HEK293T (cell line): ENCODE results near the gene FABP3.

Source experiments
- CTCF ChIA-PET: fragments of 350-600 bp; formaldehyde crosslinking; extraction: SDS; loops from one replicate; lab custom pipeline; 2021; ENCODE audit warnings: antibody characterized with exemption, inconsistent platforms; lab: Yijun Ruan, JAX
- POLR2A ChIA-PET: fragments of 350-600 bp; formaldehyde crosslinking; extraction: SDS; loops from one replicate; lab custom pipeline; 2020; ENCODE audit warnings: antibody characterized with exemption, inconsistent platforms; lab: Yijun Ruan, JAX
- DNase-seq: peaks from one replicate; pipeline ENCODE4 v3.0.0; 2012; ENCODE audit warnings: mixed read lengths; ENCODE audit errors: extremely low spot score
- ARNT ChIP-seq: fragments of 450-650 bp; IDR thresholded peaks from 2 replicates; pipeline ENCODE4 v1.6.1; 2017; ENCODE audit warnings: mild to moderate bottlenecking
- BHLHE40 ChIP-seq: fragments of 450-650 bp; IDR thresholded peaks from 2 replicates; pipeline ENCODE4 v1.6.1; 2016; ENCODE audit warnings: mild to moderate bottlenecking, moderate library complexity, borderline replicate concordance
- CTBP1 ChIP-seq: fragments of 450-650 bp; IDR thresholded peaks from 2 replicates; pipeline ENCODE4 v1.6.1; 2016; ENCODE audit warnings: borderline replicate concordance
- ELF4 ChIP-seq: fragments of 450-650 bp; IDR thresholded peaks from 2 replicates; pipeline ENCODE4 v1.6.1; 2017; ENCODE audit warnings: antibody characterized with exemption
- FOXA1 ChIP-seq: fragments of 450-650 bp; IDR thresholded peaks from 2 replicates; pipeline ENCODE4 v1.6.1; 2016; ENCODE audit warnings: mild to moderate bottlenecking
- FOXK2 ChIP-seq: fragments of 450-650 bp; IDR thresholded peaks from 2 replicates; pipeline ENCODE4 v1.6.1; 2016; ENCODE audit warnings: mild to moderate bottlenecking
- FOXM1 ChIP-seq: fragments of 450-650 bp; IDR thresholded peaks from 2 replicates; pipeline ENCODE4 v1.6.1; 2017; ENCODE audit warnings: mild to moderate bottlenecking, borderline replicate concordance
- HDGF ChIP-seq: fragments of 450-650 bp; IDR thresholded peaks from 2 replicates; pipeline ENCODE4 v1.6.1; 2017; ENCODE audit warnings: antibody characterized with exemption, borderline replicate concordance
- L3MBTL2 ChIP-seq: fragments of 450-650 bp; conservative IDR thresholded peaks from 2 replicates; pipeline ENCODE4 v1.6.1; 2016; ENCODE audit warnings: mild to moderate bottlenecking
- LEF1 ChIP-seq: fragments of 450-650 bp; IDR thresholded peaks from 2 replicates; pipeline ENCODE4 v1.6.1; 2017; ENCODE audit warnings: mild to moderate bottlenecking, borderline replicate concordance
- NFRKB ChIP-seq: fragments of 450-650 bp; IDR thresholded peaks from 2 replicates; pipeline ENCODE4 v1.6.1; 2016; ENCODE audit warnings: mild to moderate bottlenecking, moderate library complexity
- SP1 ChIP-seq: fragments of 450-650 bp; IDR thresholded peaks from 2 replicates; pipeline ENCODE4 v1.6.1; 2017
- SUZ12 ChIP-seq: fragments of 450-650 bp; IDR thresholded peaks from 2 replicates; pipeline ENCODE4 v1.6.1; 2016; ENCODE audit warnings: mild to moderate bottlenecking
- TARDBP ChIP-seq: fragments of 450-650 bp; IDR thresholded peaks from 2 replicates; pipeline ENCODE4 v1.6.1; 2016
- ZNF384 ChIP-seq: fragments of 450-650 bp; IDR thresholded peaks from 2 replicates; pipeline ENCODE4 v1.6.1; 2016
- TF ChIP-seq, protein P1 (sequence below): fragments of 450-650 bp; IDR thresholded peaks from 2 replicates; pipeline ENCODE4 v1.6.1; 2016

FABP3 gene

DNA sequence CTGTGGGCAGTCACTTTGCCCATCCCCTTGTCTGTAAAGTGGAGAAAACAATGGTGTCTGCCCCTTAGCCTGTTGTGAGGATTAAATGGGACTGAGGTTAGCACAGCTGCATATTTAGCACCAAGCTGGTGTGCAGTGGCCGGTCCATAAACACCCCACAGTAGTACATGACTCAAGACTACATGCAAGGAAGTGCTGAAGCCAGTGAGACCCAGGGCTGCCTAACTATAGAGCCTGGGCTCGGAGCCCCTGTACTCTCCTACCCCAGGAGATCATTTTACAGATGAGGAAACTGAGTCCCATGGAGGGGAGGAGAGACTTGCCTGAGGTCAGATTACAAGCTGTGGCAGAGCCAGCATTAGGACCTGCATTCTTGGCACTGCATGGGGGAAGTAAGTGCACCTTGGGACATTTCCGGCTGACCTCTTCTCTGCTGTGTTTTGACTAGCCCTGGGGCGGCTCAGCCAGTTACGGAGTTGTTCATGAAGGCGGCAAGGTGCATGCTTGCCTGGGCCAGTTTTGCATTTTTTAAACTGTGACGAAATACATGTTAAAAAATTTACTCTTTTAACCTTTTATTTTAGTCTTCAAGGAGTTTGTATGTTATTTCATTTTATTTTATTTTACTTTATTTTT is 43.3 kb upstream of the FABP3 start:
- ChIA-PET CTCF (no interaction called here), POLR2A (no interaction called here)
- TF ChIP-seq FOXA1 (no peak), L3MBTL2 (no peak), BHLHE40 (no peak), FOXM1 (no peak), HDGF (no peak), LEF1 (no peak), NFRKB (no peak), SUZ12 (no peak), SP1 (no peak), FOXK2 (no peak), CTBP1 (no peak), ELF4 (no peak), ZNF384 (no peak), TARDBP (no peak), ARNT (no peak)
- TF ChIP-seq, protein P1, sequence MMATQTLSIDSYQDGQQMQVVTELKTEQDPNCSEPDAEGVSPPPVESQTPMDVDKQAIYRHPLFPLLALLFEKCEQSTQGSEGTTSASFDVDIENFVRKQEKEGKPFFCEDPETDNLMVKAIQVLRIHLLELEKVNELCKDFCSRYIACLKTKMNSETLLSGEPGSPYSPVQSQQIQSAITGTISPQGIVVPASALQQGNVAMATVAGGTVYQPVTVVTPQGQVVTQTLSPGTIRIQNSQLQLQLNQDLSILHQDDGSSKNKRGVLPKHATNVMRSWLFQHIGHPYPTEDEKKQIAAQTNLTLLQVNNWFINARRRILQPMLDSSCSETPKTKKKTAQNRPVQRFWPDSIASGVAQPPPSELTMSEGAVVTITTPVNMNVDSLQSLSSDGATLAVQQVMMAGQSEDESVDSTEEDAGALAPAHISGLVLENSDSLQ: no peak
- DNase-seq: no peak

DNA sequence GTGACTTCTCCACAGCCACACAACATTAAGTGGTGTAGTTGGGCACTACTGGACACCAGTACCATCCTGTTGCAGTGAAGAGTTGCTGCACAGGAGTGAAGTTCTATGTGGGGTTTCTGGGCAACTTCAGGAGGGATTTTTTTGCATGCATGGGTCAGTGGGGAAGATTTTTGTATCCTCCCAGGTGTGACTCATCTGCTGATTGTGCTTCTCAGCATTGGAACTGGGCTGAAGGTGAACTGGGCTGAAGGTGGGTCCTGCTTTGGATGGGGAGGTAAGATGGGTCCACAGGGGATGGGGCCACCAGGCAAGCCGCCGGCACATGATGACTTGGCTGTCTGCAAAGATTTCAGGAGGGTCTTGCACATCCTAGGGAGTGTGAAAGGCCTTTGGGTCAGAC is 42.8 kb upstream of the FABP3 start:
- CTCF ChIA-PET: no interaction called here

DNA sequence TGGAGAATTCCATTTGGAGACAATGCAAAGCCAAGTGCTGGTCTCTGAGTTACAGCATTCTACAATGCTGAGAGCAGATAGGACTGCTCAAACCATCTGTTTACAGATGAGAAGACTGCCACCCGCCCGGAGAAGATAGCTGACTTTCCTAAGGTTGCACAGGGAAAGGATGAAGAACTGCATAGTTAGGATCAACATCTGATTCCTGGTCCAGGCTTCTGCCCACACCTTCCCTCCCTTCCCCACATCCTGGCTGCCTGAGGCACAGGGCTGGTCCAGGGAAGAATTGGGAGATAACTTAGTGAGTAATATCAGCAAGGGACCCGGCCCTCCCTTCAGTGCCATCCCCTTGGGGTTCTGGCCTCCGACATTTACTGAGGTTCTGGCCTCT is 42.1 kb upstream of the FABP3 start:
- POLR2A ChIA-PET: no interaction called here
- TF ChIP-seq HDGF (no peak), FOXA1 (no peak), ARNT (no peak), SP1 (no peak), SUZ12 (no peak), LEF1 (no peak), L3MBTL2 (no peak), BHLHE40 (no peak), CTBP1 (no peak)
- TF ChIP-seq, protein P1: no peak
- DNase-seq: no peak
- CTCF ChIA-PET: interaction anchor here (1.6 kb wide), 1 partner anchor 134 kb away, joined by 3 read pairs; no protein-coding TSS in a partner anchor

More for the DNA sequence above, 42.8 kb upstream of the FABP3 start:
- no peak for TF ChIP-seq LEF1
- TF ChIP-seq TARDBP: no peak
- no peak for TF ChIP-seq ARNT
- no peak for TF ChIP-seq SUZ12
- TF ChIP-seq, protein P1: no peak
- no peak for TF ChIP-seq NFRKB
- TF ChIP-seq SP1: no peak
- no peak for TF ChIP-seq BHLHE40
- TF ChIP-seq L3MBTL2: no peak
- no peak for TF ChIP-seq FOXA1
- TF ChIP-seq FOXM1: no peak
- TF ChIP-seq ZNF384: no peak
- TF ChIP-seq CTBP1: no peak
- TF ChIP-seq FOXK2: no peak
- TF ChIP-seq ELF4: no peak
- TF ChIP-seq HDGF: no peak
- no peak for DNase-seq
- POLR2A ChIA-PET: no interaction called here

DNA sequence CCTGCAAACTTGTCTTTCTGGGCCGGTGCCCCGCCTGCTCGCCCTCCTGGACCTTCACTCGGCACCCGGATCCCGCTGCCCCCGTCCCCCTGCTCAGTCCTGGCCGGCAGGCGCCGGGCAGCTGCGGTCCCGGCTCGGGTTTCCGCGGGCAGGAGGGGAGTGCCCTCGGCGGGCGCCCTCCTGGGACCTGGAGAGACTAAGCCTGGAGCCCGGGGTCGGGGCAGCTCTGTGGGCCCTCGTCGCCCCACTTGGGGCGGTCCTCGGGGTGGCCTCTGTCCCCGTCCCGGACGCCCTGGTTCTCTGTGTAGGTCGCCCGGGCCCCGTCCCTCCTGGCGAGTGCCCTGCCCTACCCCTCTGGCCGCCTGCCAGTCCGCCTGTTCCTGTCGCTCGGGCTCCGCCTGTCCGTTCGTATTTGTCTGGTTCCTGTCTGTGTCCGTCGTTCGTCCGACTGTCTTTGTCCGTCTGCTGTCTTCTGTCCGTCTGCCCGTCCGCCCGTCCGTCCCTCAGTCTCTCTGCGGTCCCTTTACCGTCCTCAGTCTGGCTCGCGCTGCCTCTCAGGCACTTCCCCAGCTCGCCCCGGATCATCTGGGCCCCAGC is 40.6 kb upstream of the FABP3 start:
- DNase-seq: peak; percentile 68
- CTCF ChIA-PET: interaction anchor here (1.2 to 1.6 kb wide), 2 partner anchors 19 to 136 kb away, joined by 3 read pairs; no protein-coding TSS in a partner anchor
- TF ChIP-seq, protein P1: no peak
- TF ChIP-seq SUZ12 (no peak), FOXM1 (no peak), LEF1 (no peak), BHLHE40 (no peak), CTBP1 (no peak), L3MBTL2 (no peak), ELF4 (no peak), TARDBP (no peak), NFRKB (no peak)

DNA sequence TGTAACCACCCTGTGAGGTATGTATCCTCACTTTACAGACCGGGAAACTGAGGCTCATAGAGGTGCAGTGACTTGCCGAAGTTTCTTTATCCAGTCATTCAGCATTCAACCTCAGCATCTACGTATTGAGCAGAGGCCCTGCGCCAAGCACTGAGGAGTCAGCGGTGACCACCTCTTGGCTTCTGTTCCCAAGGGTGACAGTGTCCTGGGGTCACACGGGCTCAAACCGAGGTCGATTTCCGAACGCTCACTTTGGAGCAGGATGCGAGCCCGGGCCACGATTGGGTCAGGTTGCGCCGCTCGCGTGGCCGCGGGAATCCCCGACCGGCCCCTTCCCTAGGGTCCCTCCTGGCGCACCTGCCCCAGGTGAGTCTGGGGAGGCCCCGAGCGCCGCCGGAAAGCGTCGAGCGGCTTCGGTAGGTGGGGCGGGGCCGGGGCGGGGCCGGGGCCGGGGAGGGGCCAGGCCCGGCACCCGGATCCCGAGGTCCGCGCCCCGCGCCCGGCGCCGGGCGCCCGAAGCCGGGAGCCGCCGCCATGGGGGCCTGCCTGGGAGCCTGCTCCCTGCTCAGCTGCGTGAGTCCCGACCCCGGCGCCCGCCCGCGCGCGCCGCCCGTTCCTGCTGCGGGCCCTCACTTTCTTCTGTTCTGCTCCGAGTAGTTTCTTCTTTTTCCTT is 40.0 kb upstream of the FABP3 start, which contains the start of gene SERINC2:
Gene SERINC2, plus strand, starts transcription at position 482 of the 673 bp plus-strand sequence. Its CDS starts 53 bp downstream, at position 535.
- TF ChIP-seq BHLHE40: no peak
- TF ChIP-seq SP1: no peak
- no peak for TF ChIP-seq SUZ12
- no peak for TF ChIP-seq FOXK2
- TF ChIP-seq L3MBTL2: no peak
- TF ChIP-seq ELF4: no peak
- no peak for TF ChIP-seq ZNF384
- no peak for TF ChIP-seq FOXA1
- no peak for TF ChIP-seq HDGF
- no peak for TF ChIP-seq ARNT
- CTCF ChIA-PET: interaction anchor here (0.6 kb wide), 1 partner anchor 84 kb away, joined by 3 read pairs; no protein-coding TSS in a partner anchor
- POLR2A ChIA-PET: interaction anchor here (0.9 kb wide), 1 partner anchor 18 kb away, joined by 3 read pairs; no protein-coding TSS in a partner anchor
- peak; percentile 81 for DNase-seq

More for the DNA sequence above, 40.6 kb upstream of the FABP3 start:
- POLR2A ChIA-PET: no interaction called here
